Adipose tissue (tissue), 3 donors: Measurements from ENCODE around the gene PALB2. TPM values are rescaled to one million over a fixed set of nuclear protein-coding genes. Genes with fewer than 3 reads are reported as not detected.

ENCODE experiments used
- H3K27ac ChIP-seq: one replicate; pipeline ENCODE4 v1.5.1; 2013; ENCODE audit warnings: low read depth, low read length
- WGBS, 3 donors: extraction: QIAGEN DNeasy Blood & Tissue Kit; methylation state at CpG; one replicate each; pipeline ENCODE4 v1.1.7; 2013; 5-methylcytosine and 5-hydroxymethylcytosine counted together
- polyA plus RNA-seq, 3 donors: library from polyadenylated mRNA; stranded (reverse); fragments of 200-250 nt; gene quantifications; one replicate each; pipeline ENCODE4 v1.2.3, GENCODE V29; 2013
- donor health status: healthy with polysubstance abuse.
- donor health status: Bipolar disorder and iron deficiency.
- donor health status: healthy.

The PALB2 gene
- 1 to 10 TPM; 2.6 to 6.9 (median 5.4) TPM for polyA plus RNA-seq

DNA sequence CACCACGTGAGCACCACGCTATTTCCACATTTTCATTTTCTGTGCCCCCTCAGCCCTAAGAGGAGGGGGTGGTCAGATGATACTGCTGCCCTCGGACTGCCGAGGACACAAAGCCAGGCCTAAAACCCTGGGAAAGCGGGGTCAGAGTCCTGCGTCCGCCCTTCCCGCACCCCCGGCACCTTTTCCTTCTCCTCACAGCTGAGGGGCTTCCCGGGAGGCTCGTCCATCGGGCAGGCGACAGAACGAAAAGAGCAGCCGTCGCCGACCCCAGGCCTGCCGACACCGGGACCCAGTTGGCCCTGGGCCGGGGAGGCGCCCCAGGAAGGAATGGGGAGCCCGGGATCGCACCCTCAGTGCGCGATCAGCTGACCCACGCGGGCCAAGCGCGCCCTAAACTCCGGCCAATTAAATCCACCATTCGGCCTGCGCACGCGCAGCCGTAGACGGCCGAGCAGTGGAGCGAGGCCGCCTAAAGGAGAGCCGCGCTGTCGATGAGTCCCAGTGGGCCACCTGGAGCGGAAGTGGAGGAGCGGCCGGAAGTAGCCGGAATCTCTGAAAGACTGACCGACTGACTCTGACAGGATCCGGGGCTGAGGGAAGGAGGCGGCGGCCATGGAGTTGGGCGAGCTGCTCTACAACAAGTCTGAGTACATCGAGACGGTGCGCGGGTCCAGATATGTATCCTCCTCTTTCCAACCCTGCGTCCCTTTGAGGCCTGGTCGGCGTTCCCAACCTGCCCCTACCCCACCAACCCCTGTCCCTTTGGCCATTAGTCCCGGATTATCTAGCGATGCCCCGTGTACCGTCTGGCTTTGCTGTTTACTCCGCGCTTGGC lies at the start of gene PALB2, which contains the start of gene DCTN5:
TSS of gene PALB2 (minus strand) at position 380 of the 835 bp plus-strand sequence. CDS start at position 227, 153 bp downstream.
TSS of gene DCTN5 (plus strand) at position 536 of the 835 bp plus-strand sequence. CDS start at position 613, 77 bp downstream.
- 0% methylated on average over 62 to 64 of the region's 64 CpGs for WGBS, 3 donors

DNA sequence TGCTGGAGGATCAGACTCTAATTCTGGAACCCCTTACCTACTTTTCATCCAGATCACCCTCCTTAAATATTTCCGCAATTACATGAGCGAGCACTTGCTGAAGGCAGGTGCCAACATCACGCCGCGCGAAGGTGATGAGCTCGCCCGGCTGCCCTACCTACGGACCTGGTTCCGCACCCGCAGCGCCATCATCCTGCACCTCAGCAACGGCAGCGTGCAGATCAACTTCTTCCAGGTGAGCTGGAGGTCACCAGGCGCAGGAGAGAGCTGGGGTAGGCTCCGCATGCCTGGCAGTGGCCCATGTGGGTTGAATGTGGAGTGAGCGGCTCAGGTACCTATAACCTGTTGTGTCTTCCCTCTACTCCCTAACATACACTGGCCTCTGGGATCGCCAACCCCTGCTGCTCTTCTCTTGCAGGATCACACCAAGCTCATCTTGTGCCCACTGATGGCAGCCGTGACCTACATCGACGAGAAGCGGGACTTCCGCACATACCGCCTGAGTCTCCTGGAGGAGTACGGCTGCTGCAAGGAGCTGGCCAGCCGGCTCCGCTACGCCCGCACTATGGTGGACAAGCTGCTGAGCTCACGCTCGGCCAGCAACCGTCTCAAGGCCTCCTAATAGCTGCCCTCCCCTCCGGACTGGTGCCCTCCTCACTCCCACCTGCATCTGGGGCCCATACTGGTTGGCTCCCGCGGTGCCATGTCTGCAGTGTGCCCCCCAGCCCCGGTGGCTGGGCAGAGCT lies 48.5 kb upstream of the PALB2 start:
- no peak overlapping the region for H3K27ac ChIP-seq
- WGBS, 3 donors: 96 to 98% (median 97%) methylated on average over 36 of the region's 36 CpGs

More for the DNA sequence above, at the start of gene PALB2, which contains the start of gene DCTN5:
- no peak within 1 kb of the TSS for H3K27ac ChIP-seq

DNA sequence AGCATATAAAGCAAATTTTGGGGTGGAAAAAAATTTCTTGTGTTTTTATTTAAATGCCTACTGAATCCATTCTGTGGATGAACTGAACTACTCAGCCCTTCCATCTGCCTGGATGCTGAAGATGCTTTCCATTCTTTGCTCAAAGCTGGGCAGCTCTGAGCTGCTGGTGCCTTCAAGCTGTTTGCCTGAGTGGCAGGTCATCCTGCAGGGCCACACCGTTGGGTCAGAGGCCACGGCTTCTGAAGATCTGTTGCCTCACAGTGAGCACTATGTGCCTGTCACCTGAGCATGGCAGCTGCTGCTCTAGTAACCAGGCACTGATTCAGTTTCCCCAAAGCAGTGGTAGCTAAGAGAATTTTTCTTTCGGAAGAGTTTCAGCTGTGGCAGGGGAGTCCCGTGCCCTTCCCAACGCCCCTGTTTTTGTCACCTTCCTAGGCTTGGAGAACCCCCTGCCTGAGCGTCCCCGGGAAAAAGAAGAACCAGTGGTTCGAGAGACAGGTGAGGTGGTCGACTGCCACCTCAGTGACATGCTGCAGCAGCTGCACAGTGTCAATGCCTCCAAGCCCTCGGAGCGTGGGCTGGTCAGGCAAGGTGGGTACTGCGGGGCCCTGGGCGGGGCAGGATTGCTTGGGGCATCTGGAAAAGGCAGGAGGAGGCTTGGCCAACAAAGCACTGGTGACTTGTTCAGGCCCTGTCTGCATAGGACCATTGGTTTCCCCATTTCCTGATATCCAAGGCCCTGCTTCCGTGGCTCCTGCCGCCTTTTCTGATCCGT lies 46.1 kb upstream of the PALB2 start:
- 93 to 95% (median 94%) methylated on average over 16 of the region's 16 CpGs for WGBS, 3 donors
- H3K27ac ChIP-seq: no peak overlapping the region

DNA sequence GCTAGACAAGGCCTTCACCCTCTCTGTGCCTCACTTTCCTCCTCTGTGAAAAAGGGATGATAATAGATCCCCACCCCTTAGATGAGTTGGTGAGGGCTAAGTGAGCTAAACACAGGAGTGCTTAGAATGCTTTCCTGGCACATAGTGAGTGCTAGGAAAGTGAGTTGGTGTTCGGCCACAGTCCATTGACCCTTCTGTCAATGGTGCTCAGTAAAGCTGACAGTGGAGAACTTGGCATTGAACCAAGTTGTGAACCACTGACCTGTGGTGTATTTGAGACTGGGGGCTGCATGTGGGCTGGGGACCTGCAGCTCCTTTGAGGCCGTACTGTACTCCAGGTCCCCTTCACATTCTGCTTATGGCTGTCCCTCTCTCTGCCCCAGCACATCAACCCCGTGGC lies 42.4 kb upstream of the PALB2 start:
- 91 to 93% (median 92%) methylated on average over 3 of the region's 3 CpGs for WGBS, 3 donors

DNA sequence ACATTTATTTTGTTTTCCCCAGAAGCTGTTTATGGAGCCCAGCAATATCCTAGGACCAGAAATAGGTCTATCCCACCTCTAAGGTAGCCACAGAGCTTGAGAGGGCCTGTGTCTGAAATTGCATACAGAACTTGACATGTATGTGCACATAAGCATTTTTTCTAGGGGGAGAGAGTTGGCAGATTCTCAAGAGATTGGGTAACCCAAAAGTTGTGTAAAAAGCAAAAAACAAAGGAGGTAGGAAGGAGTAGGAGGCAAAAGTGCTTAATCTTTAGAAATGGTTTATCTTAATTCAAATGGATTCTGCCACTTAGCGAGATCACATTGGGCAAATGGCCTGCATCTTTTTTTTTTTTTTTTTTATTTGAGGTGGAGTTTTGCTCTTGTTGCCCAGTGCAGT lies 41.1 kb upstream of the PALB2 start:
- no peak overlapping the region for H3K27ac ChIP-seq
- WGBS, 3 donors: 76 to 94% (median 81%) methylated on average over 1 of the region's 1 CpG

More for the DNA sequence above, 42.4 kb upstream of the PALB2 start:
- no peak overlapping the region for H3K27ac ChIP-seq

DNA sequence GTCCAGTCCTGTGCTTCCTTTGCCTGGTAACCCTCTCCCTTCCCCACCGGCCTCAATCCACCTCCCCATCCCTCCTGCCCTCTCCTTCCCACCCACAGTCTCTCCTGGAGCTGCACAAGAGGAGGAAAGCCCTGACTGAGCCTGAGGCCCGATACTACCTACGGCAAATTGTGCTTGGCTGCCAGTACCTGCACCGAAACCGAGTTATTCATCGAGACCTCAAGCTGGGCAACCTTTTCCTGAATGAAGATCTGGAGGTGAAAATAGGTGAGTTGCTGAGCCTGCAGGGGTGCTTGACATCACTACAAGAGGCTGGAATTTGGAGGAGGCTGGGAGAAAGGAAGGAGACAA lies 38.9 kb upstream of the PALB2 start:
- H3K27ac ChIP-seq: no peak overlapping the region
- WGBS, 3 donors: 54 to 64% (median 58%) methylated on average over 5 to 6 of the region's 6 CpGs

DNA sequence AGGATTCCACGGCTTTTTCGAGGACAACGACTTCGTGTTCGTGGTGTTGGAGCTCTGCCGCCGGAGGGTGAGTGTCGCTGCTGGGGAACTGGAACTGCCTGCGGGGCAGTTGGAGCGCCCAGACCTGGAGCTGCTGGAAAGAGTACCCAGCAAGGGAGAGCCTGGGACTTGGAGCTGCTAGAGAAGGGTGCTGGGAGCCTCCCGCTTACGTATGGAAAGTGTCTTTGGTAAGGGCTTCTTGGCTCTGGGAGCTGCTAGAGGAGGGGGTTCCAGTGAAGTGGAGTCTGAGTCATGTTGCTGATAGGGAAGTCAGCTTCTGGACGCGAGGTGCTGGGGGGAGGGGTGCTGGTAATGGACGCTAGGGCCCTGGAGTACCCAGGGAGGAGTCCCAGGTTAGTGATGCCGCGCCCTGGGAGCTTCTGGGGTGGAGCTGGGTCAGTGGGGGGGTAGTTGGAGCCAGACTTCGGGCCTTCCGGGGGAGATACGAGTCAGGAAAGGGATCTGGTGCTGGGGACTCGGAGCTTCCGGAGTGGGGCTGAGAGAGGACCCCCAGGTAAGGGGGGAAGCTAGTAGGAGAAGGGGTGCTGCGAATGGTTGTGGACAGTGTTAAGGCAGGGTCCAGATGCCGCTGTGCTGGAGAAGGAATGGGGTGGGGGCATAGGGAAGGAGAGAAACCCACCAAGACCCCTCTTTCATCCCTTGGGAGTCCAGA lies 38.3 kb upstream of the PALB2 start:
- WGBS, 3 donors: 13 to 29% (median 15%) methylated on average over 20 to 24 of the region's 24 CpGs
- no peak overlapping the region for H3K27ac ChIP-seq

DNA sequence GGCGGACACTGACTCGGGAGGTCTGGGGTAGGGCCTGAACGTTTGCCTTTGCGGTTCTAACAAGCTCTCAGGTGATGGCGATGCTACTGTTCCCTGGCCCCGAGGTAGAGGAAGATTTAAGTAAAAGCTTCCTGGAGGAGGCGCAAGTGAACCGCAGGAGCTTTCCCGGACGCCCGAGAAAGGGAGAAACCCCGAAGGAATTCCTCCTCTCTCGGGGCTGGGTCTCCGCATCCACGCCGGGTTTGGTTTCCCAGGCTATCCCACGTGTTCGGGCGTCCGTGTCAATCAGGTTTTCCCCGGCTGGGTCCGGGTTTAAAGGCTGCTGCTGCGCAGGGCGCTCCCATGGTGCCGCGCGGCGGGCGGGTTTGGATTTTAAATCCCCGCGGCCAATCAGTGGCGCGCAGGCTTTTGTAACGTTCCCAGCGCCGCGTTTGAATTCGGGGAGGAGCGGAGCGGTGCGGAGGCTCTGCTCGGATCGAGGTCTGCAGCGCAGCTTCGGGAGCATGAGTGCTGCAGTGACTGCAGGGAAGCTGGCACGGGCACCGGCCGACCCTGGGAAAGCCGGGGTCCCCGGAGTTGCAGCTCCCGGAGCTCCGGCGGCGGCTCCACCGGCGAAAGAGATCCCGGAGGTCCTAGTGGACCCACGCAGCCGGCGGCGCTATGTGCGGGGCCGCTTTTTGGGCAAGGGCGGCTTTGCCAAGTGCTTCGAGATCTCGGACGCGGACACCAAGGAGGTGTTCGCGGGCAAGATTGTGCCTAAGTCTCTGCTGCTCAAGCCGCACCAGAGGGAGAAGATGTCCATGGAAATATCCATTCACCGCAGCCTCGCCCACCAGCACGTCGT lies 37.5 kb upstream of the PALB2 start, which contains the start of gene PLK1:
TSS of gene PLK1 (plus strand) at position 460 of the 844 bp plus-strand sequence. CDS start at position 504, 44 bp downstream.
- WGBS, 3 donors: 1% methylated on average over 75 of the region's 75 CpGs
- no peak within 1 kb of the TSS for H3K27ac ChIP-seq

DNA sequence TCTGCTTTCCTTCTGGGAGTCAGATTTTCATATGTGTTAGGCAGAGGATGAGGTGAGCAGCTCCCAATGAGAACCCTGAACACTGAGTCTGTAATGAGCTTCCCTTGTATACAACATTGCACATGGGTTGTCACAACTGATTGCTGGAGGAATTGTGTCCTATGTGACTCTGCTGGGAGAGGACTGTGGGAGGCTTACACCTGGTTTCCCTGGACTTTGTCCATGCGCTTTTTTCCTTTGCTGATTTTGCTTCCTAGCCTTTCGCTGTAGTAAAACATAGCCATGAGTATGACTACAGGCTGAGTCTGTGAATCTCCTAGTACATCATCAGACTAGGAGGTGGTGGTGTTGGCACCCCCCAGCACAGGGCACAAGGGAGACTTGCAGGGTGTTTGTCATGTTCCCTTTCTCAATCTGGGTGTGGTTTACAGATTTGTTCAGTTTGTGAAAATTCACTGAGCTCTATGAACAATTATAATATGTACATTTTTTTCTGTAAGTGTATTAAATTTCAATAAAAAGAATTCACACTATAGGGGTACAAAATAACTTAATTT lies 35.9 kb upstream of the PALB2 start:
- no peak overlapping the region for H3K27ac ChIP-seq
- 48 to 96% (median 95%) methylated on average over 2 of the region's 2 CpGs for WGBS, 3 donors

DNA sequence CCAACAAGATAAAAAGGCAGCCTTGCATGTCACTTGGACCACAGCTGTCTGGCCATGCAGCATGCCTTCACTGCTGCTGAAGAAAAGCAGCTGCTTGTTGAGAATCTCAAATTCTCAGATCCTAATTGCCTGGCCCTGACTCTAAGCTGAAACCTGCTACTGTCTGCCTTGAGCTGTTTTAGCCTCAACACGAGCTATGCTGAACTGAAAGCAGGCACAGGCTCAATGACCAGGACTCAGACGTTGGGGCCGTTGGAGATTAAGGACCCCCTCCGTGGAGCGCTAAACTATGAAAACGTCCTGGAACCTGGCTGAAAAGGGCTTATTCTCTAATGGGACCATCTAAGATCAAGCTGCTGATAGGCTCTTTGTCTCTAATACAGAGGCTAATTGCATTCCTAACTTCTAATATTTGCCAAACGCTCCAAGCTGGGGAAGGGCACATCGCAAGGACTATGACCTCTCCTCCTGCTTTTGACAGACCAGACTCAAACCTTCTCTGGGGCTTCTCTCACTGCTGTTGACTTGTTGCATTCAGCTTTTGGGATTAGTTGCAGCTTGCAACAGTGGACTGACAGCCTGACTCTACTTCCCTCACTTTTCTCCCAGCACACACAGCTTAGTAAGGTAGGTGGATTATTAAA lies 33.0 kb upstream of the PALB2 start:
- WGBS, 3 donors: 75 to 84% (median 82%) methylated on average over 8 of the region's 8 CpGs

DNA sequence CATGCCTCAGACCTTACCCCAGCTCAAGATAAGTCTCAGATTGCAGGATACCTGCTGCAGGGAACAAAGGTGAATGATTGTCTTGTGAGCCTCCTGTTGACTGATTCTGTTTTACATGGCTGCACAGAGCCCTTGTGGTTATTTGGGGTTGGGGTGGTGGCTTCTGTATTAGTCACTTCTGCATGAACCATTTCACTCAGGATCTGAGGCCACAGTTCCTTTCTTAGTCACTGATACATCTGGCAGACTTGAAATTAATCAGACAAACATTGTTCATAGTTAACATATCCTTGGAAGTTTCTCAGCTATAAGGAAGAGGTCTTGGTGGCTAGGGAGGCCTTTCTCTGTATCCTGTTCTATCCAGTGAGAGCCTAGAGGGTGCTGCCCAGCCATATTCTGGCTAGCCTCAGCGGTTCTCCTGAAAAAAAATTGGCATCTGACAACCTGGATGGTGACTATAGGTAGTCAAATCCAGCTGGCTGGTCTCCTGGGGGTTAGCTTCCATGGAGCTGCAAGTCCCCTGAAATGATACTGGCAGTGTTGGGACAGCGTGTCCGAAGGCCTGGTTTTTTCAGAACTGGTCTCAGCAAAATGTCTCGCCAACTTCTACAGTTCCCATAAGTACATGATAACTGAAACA lies 29.1 kb upstream of the PALB2 start:
- WGBS, 3 donors: 91 to 97% (median 94%) methylated on average over 4 of the region's 4 CpGs
- no peak overlapping the region for H3K27ac ChIP-seq

More for the DNA sequence above, 33.0 kb upstream of the PALB2 start:
- H3K27ac ChIP-seq: no peak overlapping the region

DNA sequence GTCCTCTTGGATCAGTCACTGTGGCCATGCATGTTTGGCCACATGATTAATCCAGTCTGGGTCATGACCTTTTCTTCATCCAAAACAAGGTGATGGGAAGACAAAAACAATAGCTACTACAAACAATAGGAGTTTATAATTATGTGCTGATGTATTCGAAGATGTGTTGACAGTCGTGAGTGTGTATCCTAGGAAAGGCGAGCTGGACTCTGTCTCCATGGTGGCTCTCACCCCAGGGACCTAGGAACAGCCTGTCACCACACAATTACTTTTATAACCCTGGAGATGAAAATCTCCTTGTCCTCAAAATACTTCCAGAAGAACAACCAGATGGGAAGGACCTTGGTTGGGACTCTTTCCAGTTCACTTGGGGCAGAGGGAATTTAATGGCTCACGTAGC lies 27.8 kb upstream of the PALB2 start:
- no peak overlapping the region for H3K27ac ChIP-seq
- 87 to 96% (median 90%) methylated on average over 4 of the region's 4 CpGs for WGBS, 3 donors

DNA sequence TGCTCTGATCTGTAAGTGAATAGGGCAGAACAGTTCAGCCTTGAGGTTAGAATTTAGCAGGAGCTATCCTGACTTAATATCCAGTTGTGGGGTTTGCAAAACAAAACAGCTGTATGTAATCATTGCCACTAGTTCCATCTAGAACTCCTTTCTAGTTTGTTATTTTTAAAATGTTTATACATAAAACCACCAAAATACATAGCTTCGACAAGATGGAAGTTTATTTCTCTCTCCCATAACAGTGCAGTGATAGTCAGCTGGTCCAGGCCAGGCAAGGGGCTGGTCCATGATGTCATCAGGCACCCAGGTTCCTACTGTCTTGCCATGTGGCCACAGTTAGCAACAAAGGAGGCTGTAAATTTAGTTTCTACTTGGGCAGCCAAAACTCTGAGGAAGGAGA lies 27.1 kb upstream of the PALB2 start:
- 88 to 92% (median 88%) methylated on average over 1 of the region's 1 CpG for WGBS, 3 donors

DNA sequence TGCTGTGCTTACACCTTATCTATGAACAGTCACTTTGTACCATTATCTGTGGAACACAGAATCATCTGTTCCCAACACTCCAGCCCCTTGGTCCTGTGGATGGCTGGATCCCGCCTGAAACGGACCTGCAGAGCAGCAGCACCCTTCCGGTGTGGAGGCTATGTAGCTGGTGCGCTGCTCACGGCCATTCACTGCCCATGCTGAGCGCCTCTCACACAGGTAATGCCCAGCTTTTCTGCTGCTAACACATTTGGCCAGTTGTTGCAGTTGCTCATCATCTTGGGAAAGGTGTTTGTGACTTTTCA lies 26.2 kb upstream of the PALB2 start:
- WGBS, 3 donors: 96 to 97% (median 96%) methylated on average over 6 of the region's 6 CpGs
- H3K27ac ChIP-seq: no peak overlapping the region

More for the DNA sequence above, 27.1 kb upstream of the PALB2 start:
- H3K27ac ChIP-seq: no peak overlapping the region

DNA sequence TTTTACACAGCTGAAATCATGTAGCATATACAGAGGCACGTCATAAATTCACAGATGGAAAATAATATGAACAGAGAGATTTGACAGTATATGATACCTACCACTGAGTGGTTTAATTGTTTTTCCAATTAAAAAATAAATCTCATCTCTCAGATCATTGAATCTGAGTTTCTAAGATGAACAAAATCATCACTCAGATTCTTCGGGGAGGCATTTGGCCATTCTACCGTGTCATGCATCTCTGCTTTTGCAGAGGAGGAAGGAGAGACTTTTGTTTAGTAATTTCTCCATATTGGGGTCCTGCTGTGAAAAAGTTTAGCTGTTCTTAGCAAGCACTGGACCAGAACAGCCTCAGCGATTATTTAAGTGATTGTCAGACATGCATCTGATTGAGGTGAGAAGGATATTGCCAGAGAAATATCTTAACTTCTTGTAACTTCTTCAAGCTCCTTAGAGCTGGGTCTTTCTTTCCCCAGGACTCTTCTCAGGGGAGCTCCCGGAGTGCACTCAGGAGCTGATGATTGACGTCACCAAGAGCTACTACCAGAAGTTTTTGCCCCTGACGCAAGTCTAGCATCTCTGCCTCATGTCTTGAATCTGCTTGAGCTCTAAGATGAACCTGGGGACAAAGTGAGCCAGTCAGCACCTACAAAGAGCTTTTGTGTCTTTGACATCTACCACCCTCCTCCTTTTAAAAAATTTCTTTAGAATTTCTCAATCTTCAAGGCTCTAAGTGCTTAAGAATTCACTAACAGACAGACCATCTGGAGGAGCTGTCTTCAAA lies 25.7 kb upstream of the PALB2 start:
- WGBS, 3 donors: 93 to 96% (median 96%) methylated on average over 7 of the region's 7 CpGs
- H3K27ac ChIP-seq: no peak overlapping the region
